Astrocyte (in vitro differentiated cells and primary cell): Measurements from ENCODE around the gene APOBEC4. TPM values are rescaled to one million over a fixed set of nuclear protein-coding genes. Genes with fewer than 3 reads are reported as not detected.

Experiments
- DNase-seq: peaks from one replicate; pipeline ENCODE4 v3.0.0-alpha.2; 2010; ENCODE audit warnings: low read depth
- FAIRE-seq: peaks from 2 replicates; lab custom pipeline; 2011; peaks lifted over from hg19 to GRCh38; lab: Jason Lieb, UNC
- H2AFZ ChIP-seq: 2 replicates; pipeline ENCODE4 v1.6.0; 2012; ENCODE audit warnings: low read depth, low read length, inconsistent platforms
- H3K27ac ChIP-seq: 2 replicates; pipeline ENCODE4 v1.5.1; 2011; ENCODE audit warnings: low read depth, low read length, inconsistent platforms
- H3K27me3 ChIP-seq: 2 replicates; pipeline ENCODE4 v1.6.0; 2011; ENCODE audit warnings: low read length, inconsistent platforms; ENCODE audit not compliant: insufficient read depth
- H3K36me3 ChIP-seq: 2 replicates; pipeline ENCODE4 v1.5.1; 2011; ENCODE audit warnings: low read length, inconsistent platforms; ENCODE audit not compliant: insufficient read depth
- H3K4me1 ChIP-seq: 2 replicates; pipeline ENCODE4 v1.5.1; 2011; ENCODE audit warnings: low read length, inconsistent platforms; ENCODE audit not compliant: insufficient read depth
- H3K4me2 ChIP-seq: 2 replicates; pipeline ENCODE4 v1.6.0; 2012; ENCODE audit warnings: low read length, inconsistent platforms
- H3K4me3 ChIP-seq: 2 replicates; pipeline ENCODE4 v1.5.1; 2011; ENCODE audit warnings: low read depth, mild to moderate bottlenecking, low read length, inconsistent platforms; ENCODE audit not compliant: insufficient read depth
- H3K79me2 ChIP-seq: 2 replicates; pipeline ENCODE4 v1.6.0; 2012; ENCODE audit warnings: mild to moderate bottlenecking, low read length, inconsistent platforms; ENCODE audit not compliant: insufficient read depth
- H3K9ac ChIP-seq: 2 replicates; pipeline ENCODE4 v1.6.0; 2012; ENCODE audit warnings: mild to moderate bottlenecking, low read length, inconsistent platforms
- H3K9me3 ChIP-seq: 2 replicates; pipeline ENCODE4 v1.5.1; 2012; ENCODE audit warnings: low read depth, mild to moderate bottlenecking, low read length, inconsistent platforms; ENCODE audit not compliant: insufficient read depth
- H4K20me1 ChIP-seq: 2 replicates; pipeline ENCODE4 v1.6.0; 2012; ENCODE audit warnings: low read length, inconsistent platforms; ENCODE audit not compliant: insufficient read depth
- H3K27ac Mint-ChIP-seq: one replicate; pipeline ENCODE4 v1.8.0; 2021; ENCODE audit warnings: mild to moderate bottlenecking, mixed read lengths; ENCODE audit not compliant: unreplicated experiment
- H3K27me3 Mint-ChIP-seq: one replicate; pipeline ENCODE4 v1.8.0; 2021; ENCODE audit warnings: low read depth, mixed read lengths; ENCODE audit not compliant: unreplicated experiment
- H3K36me3 Mint-ChIP-seq: one replicate; pipeline ENCODE4 v1.8.0; 2021; ENCODE audit warnings: low read depth, mixed read lengths; ENCODE audit not compliant: unreplicated experiment
- H3K4me1 Mint-ChIP-seq: one replicate; pipeline ENCODE4 v1.8.0; 2021; ENCODE audit warnings: low read depth, mixed read lengths; ENCODE audit not compliant: unreplicated experiment
- H3K4me3 Mint-ChIP-seq: one replicate; pipeline ENCODE4 v1.8.0; 2021; ENCODE audit warnings: mild to moderate bottlenecking, moderate library complexity, mixed read lengths; ENCODE audit not compliant: unreplicated experiment
- H3K9me3 Mint-ChIP-seq: one replicate; pipeline ENCODE4 v1.8.0; 2021; ENCODE audit warnings: mild to moderate bottlenecking, mixed read lengths; ENCODE audit not compliant: unreplicated experiment
- EZH2 ChIP-seq: IDR thresholded peaks from 2 replicates; pipeline ENCODE4 v1.6.1; 2012; ENCODE audit warnings: mild to moderate bottlenecking, low read length, inconsistent platforms; ENCODE audit not compliant: insufficient read depth
- total RNA-seq: library from RNA; stranded (reverse); gene quantifications from 2 replicates; pipeline ENCODE4 v1.2.1, GENCODE V29; 2021
- TF ChIP-seq, protein P1 (sequence below): IDR thresholded peaks from 2 replicates; pipeline ENCODE4 v1.5.1; 2011; ENCODE audit warnings: low read depth, mild to moderate bottlenecking, inconsistent platforms, low read length, moderate library complexity; ENCODE audit not compliant: insufficient read depth

Gene APOBEC4
- total RNA-seq, 1 donor from 2014 or later, result not detected

GRCh38 chr1:183609759-183610452 is 43.2 kb downstream of the APOBEC4 start:
- TF ChIP-seq EZH2, result no peak
- TF ChIP-seq, protein P1, sequence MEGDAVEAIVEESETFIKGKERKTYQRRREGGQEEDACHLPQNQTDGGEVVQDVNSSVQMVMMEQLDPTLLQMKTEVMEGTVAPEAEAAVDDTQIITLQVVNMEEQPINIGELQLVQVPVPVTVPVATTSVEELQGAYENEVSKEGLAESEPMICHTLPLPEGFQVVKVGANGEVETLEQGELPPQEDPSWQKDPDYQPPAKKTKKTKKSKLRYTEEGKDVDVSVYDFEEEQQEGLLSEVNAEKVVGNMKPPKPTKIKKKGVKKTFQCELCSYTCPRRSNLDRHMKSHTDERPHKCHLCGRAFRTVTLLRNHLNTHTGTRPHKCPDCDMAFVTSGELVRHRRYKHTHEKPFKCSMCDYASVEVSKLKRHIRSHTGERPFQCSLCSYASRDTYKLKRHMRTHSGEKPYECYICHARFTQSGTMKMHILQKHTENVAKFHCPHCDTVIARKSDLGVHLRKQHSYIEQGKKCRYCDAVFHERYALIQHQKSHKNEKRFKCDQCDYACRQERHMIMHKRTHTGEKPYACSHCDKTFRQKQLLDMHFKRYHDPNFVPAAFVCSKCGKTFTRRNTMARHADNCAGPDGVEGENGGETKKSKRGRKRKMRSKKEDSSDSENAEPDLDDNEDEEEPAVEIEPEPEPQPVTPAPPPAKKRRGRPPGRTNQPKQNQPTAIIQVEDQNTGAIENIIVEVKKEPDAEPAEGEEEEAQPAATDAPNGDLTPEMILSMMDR, result no peak
- H3K4me1 ChIP-seq, result peaks cover 24% of the 10 kb centered on the region
- no peak overlapping the region for H3K4me3 Mint-ChIP-seq
- no peaks in the 10 kb centered on the region for H3K79me2 ChIP-seq
- no peaks in the 10 kb centered on the region for H3K27me3 ChIP-seq
- H3K27ac Mint-ChIP-seq, result peak overlapping the region; percentile 99
- H3K4me1 Mint-ChIP-seq, result peaks cover 23% of the 10 kb centered on the region
- peaks cover 5% of the 10 kb centered on the region for H3K27me3 Mint-ChIP-seq
- H3K36me3 ChIP-seq, result no peaks in the 10 kb centered on the region
- no peaks in the 10 kb centered on the region for H3K9me3 Mint-ChIP-seq
- H3K9ac ChIP-seq, result peak overlapping the region; percentile 30
- H3K27ac ChIP-seq, result peak overlapping the region; percentile 77
- no peaks in the 10 kb centered on the region for H3K36me3 Mint-ChIP-seq
- H3K9me3 ChIP-seq, result no peaks in the 10 kb centered on the region
- H4K20me1 ChIP-seq, result no peaks in the 10 kb centered on the region
- H3K4me2 ChIP-seq, result peak overlapping the region; percentile 51
- H3K4me3 ChIP-seq, result no peak overlapping the region
- FAIRE-seq, result no peak
- no peak for DNase-seq
- H2AFZ ChIP-seq, result no peak overlapping the region

DNA sequence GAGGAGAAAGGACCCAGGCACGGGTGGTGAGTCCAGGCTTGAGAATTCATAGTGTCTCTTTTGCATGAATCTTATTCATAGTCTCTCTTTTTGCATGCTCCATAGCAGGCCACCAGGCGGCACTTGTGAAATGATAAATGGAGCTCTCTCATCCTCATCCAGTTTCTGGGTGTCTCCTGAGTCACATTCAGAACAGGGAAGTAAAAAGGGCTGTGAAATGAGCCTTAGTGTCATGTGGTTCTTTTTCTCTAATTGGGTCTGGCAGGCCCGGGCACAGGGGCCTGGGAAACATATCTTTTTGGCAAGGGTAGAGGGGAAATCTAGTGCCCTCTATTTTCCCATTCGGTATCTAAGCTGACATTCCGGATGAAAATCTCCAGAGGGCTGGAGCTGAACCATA is 43.8 kb downstream of the APOBEC4 start:
- Histone ChIP-seq H3K36me3 (no peaks in the 10 kb centered on the region), H2AFZ (no peak overlapping the region), H3K27me3 (no peaks in the 10 kb centered on the region), H3K9ac (peak overlapping the region; percentile 49), H3K4me3 (no peak overlapping the region), H4K20me1 (no peaks in the 10 kb centered on the region), H3K27ac (peak overlapping the region; percentile 77), H3K4me2 (peak overlapping the region; percentile 51), H3K4me1 (peaks cover 29% of the 10 kb centered on the region), H3K79me2 (no peaks in the 10 kb centered on the region), H3K9me3 (no peaks in the 10 kb centered on the region)
- no peak for TF ChIP-seq EZH2
- TF ChIP-seq, protein P1, result peak; percentile 46
- Mint-ChIP-seq H3K36me3 (no peaks in the 10 kb centered on the region), H3K27me3 (no peaks in the 10 kb centered on the region), H3K27ac (peak overlapping the region; percentile 99), H3K4me1 (peaks cover 24% of the 10 kb centered on the region), H3K9me3 (no peaks in the 10 kb centered on the region), H3K4me3 (peak overlapping the region; percentile 41)
- peak; percentile 55 for DNase-seq
- no peak for FAIRE-seq
